Activated CD4-positive, alpha-beta T cell treated with anti-CD3 and anti-CD28 coated beads, Interleukin-2, amount 50 U/mL, for 1 hour (primary cell): ENCODE measurements around the gene TENT4A.
"Not testable (repeated sequence)": the region's sequence is repeated elsewhere in the genome, so short reads cannot be mapped to it uniquely, and the experiment has no call there.

Experiments used
- DNase-seq: peaks from one replicate; pipeline ENCODE4 v3.0.0-alpha.2; 2020

The TENT4A gene

DNA sequence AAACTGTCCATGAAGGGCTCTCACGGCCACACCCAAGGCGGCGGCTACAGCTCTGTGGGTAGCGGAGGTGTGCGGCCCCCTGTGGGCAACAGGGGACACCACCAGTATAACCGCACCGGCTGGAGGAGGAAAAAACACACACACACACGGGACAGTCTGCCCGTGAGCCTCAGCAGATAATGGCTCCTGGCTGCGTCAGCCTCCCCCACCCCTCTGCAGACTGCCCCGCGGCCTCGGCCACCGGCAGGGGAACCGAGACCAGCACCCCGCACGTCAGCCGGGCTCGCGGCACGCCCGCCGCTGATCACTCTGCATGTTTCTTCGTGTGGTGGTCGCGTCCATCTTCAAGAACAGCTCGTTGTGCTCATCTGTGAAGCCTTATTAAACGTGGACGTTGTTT is 41.5 kb downstream of the TENT4A start:
- no peak for DNase-seq

DNA sequence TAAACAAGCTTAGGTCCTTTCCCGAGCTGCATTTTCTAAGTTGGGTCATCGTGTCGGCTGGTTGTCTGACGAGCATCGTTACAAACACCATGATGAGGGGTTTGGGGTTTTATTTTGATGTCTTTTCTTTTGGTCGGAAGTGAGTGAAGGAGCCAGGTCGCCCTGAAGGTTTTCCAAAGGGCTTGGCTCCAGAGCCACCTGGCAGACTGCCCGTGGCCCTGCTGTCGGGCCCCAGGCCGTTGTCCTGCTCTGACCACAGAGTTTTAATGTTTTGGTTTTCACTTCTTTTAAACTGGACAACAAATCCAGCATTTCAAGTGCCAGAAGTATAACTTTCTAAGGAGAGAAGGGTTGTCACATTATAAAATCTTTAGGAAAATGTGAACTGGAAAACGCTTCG is 42.3 kb downstream of the TENT4A start:
- DNase-seq = no peak

DNA sequence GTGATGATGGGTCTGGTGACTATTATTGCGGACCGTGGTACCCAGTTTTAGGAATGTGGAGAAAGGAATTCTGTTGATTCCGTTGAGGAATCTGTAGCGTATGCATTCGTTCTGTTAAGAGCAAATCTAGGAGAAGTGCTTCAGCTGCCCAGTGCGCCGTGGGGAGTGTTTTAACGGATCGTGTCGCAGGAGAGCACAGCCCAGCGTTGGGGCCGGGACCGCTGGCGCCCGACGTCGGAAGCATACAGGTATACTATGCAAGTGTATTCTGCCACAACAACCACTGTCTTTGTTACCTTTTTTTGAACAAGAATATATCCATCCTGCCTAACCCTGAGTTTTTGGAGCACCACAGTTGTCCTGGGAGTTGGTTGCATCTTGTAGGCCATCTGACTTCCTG is 42.7 kb downstream of the TENT4A start:
- DNase-seq = no peak

DNA sequence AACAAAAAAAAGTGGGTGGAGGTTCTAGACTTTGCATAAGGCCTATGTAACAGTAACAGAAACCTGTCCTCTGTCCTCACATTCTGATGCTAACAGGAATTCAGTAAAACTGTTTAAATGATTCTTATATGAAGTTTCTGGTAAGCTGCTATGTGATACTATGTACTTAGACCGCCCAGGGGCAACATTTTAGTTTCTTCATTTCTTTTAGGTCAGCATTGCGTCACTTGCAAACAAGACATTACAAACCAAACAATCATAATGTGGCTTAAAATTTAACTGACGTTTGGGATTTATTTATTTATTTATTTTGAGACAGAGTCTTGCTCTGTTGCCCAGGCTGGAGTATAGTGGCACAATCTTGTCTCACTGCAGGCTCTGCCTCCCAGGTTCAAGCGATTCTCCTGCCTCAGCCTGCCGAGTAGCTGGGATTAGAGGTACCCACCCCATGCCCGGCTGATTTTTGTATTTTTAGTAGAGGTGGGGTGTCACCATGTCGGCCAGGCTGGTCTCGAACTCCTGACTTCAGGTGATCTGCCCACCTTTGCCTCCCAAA is 44.3 kb downstream of the TENT4A start:
- no peak for DNase-seq

DNA sequence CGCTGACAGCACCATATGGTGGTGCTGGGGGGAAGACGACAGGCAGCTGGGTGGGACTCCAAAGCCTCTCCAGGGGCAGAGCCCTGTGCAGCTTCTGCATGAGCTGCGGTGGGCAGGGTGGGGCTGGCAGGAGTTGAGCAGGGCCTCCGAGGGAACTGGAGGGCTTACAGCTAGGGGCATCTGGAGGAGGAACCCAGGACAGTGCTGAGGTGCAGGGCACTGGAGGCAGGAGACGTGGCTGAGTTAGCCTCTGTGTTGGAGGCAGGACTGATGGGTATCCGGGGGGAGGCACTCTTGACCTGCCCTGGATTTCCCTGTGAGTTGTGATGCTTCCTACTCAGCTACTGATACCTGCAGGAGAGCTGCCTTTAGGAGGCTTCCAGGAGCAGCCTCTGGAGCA is 45.0 kb downstream of the TENT4A start:
- no peak for DNase-seq

DNA sequence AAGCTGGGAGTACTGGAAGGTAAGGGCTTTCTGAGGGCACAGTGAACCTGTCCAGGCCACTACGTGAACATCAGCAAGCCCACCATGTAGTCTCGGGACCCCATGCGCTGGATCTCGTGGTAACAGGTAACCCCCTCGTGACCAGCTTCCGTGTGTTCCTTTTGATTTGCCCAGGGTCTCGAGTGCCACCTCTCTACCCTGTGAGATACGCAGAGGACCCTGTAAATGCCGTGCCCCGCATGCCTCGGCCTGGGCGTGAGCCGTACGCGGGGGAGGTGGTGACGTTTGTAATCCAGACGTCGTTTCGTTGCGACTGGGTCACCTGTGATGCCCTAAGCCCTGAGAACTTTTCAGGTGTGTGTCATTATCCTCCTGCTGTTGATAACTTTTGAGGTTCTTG is 45.5 kb downstream of the TENT4A start:
- DNase-seq = no peak

DNA sequence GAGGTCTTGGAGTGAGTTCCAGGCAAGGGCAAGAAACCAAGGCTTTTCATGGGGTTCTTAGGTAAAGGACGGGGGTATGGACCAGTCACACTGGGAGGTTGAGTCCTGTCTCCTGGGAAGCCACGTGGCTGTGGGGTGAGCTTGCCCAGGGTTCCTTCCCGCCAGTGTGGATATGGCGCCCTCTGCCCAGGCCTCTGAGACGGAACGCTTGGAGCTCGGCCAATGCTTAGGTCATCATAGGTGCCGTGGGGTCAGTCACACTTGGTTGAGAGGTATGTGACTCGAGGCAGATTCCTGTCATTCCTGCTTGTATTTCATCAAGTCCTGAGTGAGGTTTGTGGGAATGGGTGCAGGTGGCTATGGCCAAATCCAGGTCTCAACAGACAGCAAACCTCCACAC is 46.2 kb downstream of the TENT4A start:
- DNase-seq = no peak

DNA sequence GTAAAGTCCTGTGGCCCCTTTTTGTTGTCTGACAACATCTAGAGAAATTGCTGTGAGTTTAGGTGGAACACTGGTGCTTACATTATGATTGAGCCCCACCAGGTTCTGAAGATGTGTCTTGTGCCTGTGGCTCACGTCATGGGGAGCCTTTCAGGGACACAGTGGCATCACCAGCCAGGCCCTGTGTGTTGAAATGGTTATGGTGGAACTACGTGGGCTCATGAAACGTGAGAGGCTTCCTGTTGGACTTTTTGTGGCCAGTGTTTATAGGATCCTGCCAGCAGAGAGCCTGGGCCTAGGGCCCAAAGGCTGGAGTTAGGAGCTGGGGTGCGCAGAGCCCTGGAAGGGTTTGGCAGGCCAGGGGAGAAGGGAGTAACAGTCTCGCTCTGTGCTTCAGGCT is 46.8 kb downstream of the TENT4A start:
- DNase-seq = no peak

DNA sequence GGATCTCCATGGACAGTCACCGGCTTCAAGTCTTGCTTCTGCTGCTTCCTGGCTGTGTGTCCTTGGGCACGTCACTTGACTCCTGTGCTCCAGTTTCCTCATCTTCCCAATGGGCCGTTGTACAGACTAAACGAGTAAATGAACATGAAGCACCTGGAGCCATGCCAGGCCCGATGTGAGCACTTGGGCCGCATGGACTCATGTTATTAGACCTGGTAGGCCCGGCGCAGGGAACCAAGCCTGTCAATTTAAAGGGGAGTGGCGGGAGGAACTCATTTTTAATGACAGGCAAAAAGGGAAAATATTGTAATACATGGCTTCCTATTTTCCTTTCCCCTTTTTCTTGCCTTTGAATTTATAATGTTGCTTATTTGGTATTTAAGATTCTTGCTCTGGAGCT is 47.5 kb downstream of the TENT4A start:
- no peak for DNase-seq

DNA sequence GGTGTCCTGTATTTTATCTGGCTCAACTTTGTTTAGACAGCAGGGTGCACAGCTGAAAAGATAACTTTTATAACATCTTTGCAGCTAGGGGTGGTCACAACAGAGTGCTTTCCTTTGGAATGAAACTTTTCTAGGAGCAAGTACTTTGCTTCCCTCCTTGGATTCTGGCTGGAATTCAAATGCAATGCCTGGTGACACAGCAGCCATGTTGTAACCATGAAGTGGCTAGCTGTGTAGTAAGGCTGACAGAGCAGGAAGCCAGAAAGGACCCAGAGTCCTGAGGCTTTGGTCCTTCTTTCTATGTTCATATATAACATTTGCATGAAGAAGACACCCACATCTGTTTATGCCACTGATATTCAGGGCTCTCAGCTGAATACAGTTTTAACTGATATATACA is 48.1 kb downstream of the TENT4A start:
- DNase-seq = no peak

DNA sequence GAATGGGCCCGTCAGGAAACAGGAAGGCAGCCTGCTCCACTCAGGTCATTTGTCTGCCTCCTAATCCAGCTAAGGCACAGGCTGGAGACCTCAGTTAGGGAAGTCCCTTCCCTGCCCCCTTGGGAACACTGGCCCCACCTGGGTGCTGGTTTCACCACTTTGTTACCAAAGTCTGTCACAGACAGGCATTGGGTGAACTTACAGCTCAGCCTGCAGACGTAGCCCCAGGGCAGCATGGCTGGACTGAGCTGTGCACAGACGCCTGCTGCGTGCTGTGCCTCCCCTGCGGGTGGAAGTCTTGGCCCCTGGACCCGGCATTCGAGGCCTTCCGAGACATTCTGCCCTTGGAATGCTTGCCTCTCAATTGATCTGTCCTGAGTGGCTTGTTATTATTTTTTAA is 48.9 kb downstream of the TENT4A start:
- DNase-seq = no peak

DNA sequence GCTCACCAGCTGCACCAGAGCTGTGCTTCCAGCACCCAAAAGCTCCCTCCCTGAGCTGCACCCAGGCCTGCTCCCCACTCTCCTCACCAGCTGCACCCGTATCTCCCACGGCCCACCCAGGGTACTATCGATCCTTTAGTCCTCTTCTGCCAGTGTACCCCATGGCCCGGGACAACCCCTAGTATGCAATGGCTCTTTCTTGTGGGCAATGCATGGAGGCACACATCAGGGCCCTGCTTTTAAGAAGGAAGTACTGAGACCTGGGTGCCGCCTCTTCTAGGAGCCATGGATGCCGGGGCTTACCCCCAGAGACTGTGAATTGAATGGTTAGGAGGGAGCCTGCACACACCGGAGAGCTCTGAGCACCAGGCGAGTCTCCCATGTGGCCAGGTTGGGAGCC is 49.5 kb downstream of the TENT4A start:
- DNase-seq = no peak

DNA sequence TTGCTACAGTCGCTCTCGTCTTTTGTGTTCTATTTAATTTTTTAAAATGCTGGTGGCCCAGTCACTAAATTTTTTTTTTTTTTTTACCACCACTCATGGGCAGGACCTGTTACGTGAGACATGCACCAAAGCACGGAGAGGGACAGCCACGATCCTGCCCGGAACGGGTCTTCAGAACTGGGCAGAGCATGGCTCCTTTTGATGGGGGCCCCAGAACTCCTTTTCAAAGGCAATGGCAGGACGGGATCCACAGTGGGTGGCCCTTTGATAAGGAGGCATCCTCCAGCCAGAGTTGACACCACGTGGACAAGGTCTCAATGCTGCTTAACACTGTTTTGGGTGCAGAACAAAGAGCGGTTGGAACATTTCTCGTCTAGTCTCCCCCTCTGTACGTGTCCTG is 50.0 kb downstream of the TENT4A start:
- DNase-seq = no peak

DNA sequence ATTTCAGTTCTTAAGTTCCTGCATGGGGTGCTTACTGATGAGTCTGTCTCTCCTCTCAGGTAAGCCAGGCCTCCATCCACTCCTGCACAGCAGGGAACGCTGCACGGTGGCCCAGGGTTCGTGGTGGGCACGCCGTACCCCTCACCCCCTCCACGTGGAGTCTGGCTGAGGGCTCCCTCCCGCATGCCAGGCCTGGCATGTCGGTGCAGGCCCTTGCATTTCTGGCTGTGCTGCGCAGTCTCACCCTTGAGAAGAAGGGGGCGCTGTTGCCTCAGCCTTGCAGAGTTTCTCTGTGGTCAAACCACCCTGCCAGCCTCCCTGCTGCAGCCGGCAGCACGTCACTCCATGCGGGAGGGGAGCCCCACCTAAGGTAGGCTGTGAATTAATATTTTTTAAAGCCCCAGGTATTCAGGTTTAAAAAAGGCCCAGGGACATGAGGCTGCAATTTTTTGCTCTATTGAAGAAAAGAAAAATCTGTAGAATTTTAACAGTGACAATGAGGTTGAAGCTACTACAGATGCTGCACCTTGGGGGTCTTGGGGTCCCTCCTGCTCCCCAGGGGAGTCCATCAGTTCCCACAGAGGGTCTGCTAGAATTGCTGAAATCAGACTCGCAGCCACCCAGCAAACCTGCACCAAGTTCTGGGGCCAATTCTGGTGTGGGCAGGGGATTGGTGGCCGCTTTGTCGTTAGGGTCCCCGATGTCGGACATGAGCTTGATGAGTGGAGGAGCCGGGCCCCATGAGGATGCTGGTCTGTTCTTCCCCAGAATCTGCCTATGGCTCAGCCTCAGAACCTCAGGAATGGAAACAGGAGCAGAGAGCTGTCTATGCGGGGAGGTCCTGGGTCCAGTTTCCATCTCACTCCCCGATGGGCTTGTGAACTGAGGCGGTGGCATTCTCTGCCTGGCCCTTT is 52.6 kb downstream of the TENT4A start:
- peak; percentile 61 for DNase-seq

DNA sequence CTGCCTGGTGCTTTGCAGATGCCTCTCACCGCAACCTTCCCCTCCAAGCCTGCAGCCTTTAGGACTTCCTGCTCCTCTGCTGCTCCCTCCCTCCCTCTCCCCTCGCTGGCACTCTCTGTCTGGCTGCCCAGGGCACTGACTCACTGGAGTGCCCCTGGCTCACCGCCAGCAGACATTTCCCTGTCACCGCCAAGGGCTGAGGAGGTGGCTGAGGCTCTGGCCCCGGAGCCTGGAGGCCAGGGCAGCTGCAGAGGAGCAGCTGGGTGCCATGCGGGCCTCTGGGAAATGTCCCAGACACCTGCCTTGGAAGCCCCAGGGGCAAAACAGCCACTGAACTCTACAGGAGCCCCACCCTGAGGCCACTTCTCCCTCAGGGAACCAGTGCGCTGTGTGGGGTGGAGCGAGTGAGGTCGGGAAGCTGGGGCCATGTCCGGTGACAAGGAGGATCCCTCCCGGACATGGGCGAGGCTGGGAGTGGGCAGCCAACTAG is 53.4 kb downstream of the TENT4A start:
- peak; percentile 9 for DNase-seq

DNA sequence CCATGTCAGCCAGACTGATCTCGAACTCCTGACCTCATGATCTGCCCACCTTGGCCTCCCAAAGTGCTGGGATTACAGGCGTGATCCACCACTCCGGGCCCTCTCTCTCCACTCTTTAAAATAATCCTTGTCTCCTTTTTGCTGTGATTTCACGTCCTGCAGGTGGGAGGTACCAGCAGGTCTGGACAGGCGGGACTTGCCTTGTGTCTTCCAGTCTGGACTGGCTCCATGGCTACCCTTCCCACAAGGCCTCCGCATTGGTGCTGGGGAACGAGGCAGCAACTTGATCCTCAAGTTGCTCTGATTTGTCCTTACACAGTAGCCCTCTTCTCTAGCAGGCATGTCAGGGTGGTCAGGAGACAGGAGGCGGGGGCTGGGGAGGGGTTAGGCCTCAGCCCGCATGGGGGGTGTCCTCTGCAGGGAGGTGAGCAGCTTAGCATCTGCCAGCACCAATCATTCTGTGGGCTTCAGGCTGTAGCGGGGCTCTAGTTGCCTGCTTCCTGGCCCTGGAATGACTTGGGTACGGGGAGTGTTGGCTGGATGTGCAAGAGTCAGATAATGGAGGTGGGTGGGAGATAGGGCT is 54.3 kb downstream of the TENT4A start:
- no peak for DNase-seq

DNA sequence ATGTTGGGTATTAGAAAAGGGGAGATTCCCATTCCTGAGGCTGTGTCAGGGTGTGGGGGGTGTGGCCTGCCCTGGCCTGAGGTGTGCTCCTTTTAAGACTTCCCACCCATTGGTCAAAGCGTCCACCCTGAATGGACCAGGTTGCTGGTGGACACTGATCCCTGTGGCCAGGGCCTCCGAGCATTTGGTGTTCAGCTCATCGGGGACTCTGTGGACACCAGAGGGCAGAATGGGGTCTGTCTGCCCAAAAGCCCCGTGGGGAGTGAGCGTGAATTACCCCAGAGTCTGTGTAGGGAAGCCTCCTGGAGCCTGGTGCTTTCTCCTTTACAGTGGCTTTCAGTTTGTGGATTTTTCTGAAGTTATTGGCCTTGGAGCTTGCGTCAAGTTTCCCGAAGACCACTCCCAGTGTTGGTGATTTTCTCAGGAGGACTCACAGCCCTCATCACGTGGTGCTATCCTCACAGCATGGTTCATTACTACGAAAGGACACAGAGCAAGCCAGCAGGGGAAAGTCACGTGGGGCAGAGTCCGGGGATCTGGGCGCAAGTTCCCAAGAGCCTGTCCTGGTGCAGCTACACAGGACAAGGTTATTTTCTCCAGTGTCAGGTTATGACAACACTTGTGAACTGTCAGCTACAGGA is 55.5 kb downstream of the TENT4A start:
- no peak for DNase-seq

DNA sequence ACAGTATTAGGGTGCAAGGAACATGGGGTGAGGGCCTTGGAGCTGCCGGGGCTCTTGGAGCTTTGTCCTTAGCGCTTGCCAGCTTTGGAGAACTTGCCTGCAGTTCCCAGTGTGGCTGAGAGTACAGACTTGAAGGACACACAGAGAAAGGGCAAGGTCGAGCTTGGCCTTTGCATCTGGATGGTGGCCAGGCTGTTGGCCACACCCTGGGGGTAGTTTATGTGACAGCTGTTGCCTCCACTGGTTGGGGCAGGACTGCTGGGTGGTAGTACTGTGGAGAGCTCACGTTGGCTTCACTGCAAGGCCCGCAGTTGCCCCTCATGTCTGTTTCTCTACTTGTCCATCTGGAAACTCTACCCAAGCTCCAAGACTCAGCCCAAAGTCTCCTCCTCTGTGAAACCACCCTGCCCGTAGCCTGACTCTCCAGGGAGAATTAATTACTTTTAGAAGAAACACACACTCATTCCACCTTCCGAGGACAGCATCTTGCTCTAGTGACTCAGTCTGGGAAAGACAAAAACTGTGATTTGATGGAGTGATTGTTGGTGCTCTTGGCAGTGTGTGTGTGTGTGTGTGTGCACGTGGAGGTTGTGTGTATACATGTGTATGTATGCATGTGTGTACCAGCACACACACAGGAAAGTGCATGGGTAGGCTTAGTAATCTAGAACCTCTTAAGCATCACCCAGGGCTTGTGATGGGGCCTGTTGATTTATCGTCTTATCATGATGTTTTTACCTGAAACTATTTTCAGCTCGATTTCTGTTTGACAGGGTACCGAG is 57.8 kb downstream of the TENT4A start:
- no peak for DNase-seq

DNA sequence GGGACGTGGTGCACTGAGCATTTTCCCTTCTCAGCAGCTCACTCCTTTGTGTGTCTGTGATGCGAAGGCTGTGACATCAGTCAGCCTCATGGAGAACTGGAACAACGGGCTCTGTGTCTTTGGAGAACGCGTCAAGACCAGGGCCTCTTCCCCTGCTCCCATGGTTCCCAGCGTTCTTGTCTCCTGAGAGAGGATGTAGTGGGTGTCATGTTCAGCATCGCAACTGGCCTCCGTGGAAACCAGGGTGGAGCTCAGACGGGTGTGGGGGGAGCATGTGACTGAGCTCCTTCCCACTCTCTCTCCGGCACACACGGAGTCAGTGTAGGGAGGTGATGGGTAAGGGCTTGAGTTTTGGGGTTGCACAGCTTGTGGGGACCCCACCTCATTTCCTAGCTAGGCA is 59.7 kb downstream of the TENT4A start:
- no peak for DNase-seq

DNA sequence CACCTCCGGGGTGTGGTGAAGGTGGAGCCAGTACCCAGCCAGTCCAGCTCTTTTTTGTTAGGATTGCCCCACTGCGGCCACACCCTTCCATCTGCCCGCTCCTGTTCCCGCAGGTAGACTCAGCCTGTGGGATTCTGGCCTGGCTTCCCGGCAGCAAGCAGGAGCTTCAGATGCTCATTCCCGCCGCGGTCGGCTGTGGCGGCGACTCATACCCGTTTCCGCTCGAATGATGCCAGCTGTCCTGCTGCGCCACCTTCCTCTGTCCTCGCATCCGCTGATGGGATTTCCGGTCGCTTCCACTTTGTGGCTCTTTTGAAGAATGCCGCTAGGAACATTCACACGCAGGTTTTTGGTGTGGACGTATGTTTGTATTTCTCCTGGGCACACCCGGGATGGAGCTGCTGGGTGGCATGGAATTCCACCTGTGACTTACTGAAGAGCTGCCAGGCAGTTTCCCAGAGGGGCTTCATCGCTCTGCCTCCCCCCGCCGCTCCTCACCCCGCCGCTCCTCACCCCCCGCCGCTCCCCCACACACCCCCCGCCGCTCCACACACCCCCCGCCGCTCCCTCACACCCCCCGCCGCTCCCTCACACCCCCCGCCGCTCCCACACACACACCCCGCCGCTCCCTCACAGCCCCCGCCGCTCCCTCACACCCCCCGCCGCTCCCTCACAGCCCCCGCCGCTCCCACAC is 60.3 kb downstream of the TENT4A start:
- DNase-seq = no peak

DNA sequence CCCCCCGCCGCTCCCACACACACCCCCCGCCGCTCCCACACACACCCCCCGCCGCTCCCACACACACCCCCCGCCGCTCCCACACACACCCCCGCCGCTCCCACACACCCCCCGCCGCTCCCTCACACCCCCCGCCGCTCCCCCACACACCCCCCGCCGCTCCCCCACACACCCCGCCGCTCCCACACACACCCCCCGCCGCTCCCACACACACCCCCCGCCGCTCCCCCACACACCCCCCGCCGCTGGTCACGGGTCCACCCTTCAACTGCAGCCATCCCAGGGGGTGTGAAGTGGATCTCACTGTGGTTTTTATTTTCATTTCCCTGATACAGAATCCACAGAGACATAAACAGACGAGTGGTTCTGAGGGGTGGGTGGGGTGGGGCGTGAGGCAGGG is 61.0 kb downstream of the TENT4A start:
- DNase-seq = not testable (repeated sequence)

DNA sequence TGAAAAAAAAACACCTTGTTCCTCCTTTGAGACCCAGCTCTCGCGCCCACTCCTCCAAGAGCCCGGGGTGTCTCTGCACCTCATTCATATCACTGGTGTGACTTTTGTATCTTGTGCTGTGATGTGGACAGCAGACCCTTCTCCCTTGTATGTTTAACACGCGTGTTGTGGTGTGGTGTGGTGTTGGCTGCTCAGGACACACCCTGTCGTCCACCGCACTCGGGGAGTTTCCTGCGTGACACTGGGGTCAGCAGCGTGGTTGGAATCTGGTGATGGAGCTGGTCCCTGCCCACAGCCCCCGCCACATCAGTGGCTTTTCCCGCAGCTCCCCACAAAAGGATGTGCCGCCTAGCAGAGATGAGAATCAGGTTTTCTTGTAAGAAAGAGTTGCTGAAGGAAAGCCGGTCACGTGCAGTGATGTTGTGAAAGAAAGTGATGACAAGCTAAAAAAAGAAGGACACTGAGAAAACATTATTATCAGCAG is 61.5 kb downstream of the TENT4A start:
- no peak for DNase-seq
